ENCODE measurements around the gene PRELP.

Gene PRELP

DNA sequence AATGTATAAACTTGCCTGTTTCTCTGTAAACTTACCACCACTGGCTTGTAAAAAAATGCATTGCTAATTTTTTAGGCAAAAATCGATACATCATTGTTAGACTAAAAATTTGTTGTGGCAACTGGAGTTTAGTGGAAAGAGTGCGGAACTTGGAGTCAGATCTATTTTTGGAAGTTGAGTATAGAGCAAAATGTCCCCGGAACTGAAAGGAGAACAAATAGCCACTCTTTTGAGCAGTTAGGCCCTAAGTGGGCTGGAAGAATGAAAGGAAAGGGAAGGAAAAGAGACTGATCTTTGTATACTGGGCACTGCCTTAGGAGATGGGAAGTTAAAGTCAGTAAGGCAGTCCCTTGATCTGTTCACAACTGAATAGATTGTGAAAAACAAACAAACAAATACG is 48.5 kb downstream of the PRELP start:
- Histone ChIP-seq H3K4me3 (ENCODE audit: low read length) (no peak overlapping the region), H3K9me3 (replicated peaks; ENCODE audit: insufficient read depth, low read length) (no peaks in the 10 kb centered on the region), H2AFZ (ENCODE audit: low read length) (no peak overlapping the region), H4K20me1 (ENCODE audit: insufficient read depth, low read length) (no peaks in the 10 kb centered on the region), H3K27ac (ENCODE audit: low read length) (no peak overlapping the region), H3K9ac (ENCODE audit: low read length) (no peak overlapping the region), H3F3A (ENCODE audit: insufficient read depth, low read length) (no peaks in the 10 kb centered on the region), H3K4me1 (ENCODE audit: low read length) (no peaks in the 10 kb centered on the region), H3K79me2 (ENCODE audit: low read length) (no peaks in the 10 kb centered on the region), H3K27me3 (replicated peaks; ENCODE audit: insufficient read depth, low read length) (no peaks in the 10 kb centered on the region), H3K9me2 (replicated peaks; ENCODE audit: insufficient read depth, low read length) (no peaks in the 10 kb centered on the region), H3K36me3 (replicated peaks; ENCODE audit: insufficient read depth, low read length) (no peaks in the 10 kb centered on the region), H3K4me2 (ENCODE audit: low read depth, low read length) (no peak overlapping the region)
- TF ChIP-seq, protein P1, sequence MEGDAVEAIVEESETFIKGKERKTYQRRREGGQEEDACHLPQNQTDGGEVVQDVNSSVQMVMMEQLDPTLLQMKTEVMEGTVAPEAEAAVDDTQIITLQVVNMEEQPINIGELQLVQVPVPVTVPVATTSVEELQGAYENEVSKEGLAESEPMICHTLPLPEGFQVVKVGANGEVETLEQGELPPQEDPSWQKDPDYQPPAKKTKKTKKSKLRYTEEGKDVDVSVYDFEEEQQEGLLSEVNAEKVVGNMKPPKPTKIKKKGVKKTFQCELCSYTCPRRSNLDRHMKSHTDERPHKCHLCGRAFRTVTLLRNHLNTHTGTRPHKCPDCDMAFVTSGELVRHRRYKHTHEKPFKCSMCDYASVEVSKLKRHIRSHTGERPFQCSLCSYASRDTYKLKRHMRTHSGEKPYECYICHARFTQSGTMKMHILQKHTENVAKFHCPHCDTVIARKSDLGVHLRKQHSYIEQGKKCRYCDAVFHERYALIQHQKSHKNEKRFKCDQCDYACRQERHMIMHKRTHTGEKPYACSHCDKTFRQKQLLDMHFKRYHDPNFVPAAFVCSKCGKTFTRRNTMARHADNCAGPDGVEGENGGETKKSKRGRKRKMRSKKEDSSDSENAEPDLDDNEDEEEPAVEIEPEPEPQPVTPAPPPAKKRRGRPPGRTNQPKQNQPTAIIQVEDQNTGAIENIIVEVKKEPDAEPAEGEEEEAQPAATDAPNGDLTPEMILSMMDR (IDR thresholded peaks at IDR 0.05; ENCODE audit: low read length): no peak
- TF ChIP-seq EZH2phosphoT487 (IDR thresholded peaks at IDR 0.05; ENCODE audit: low read length) (no peak), EZH2 (optimal IDR thresholded peaks at IDR 0.05; ENCODE audit: low read depth, low read length) (no peak)
- DNase-seq: no peak

DNA sequence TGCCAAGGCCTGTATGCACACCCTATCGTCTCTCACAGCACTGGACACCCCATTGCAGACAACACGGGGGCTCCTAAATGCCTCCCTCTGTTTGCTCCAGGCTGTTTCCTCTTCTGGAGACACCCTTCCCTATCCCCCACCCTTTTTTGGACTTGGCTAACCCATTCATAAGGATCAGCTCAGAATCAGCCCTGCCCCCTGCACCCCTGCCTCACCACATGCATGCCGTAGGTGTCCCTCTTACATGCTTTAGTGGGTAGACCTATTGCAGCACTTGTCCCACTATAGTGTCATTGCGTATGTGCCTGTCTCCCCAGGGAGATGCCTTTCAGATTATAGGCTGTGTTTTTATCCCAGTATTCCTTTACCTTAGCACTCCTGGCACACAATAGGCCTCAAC is 49.2 kb downstream of the PRELP start:
- H3K9me2 ChIP-seq (replicated peaks; ENCODE audit: insufficient read depth, low read length): no peaks in the 10 kb centered on the region

DNA sequence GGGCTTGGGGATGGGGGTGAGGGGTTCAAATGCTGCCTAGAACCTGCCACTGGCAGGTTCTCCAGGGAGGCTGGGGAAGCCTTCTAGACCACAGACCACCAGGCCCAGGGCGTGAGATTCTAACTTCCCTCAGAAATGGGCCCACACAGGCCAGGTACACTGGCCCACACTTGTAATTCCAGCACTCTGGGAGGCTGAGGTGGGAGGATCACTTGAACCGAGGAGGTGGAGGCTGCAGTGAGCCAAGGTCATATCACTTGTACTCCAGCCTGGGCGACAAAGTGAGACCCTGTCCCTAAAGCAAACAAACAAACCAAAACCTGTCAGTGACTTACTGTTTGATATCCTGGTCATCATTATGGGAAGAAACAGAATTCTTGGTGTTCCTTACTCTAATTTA is 50.1 kb downstream of the PRELP start:
- TF ChIP-seq EZH2phosphoT487 (IDR thresholded peaks at IDR 0.05; ENCODE audit: low read length): no peak
- TF ChIP-seq, protein P1 (IDR thresholded peaks at IDR 0.05; ENCODE audit: low read length): no peak
- no peaks in the 10 kb centered on the region for H3K9me3 ChIP-seq (replicated peaks; ENCODE audit: insufficient read depth, low read length)
- no peak overlapping the region for H2AFZ ChIP-seq (ENCODE audit: low read length)
- no peaks in the 10 kb centered on the region for H4K20me1 ChIP-seq (ENCODE audit: insufficient read depth, low read length)
- H3K9ac ChIP-seq (ENCODE audit: low read length): no peak overlapping the region
- no peaks in the 10 kb centered on the region for H3K36me3 ChIP-seq (replicated peaks; ENCODE audit: insufficient read depth, low read length)
- H3F3A ChIP-seq (ENCODE audit: insufficient read depth, low read length): no peaks in the 10 kb centered on the region
- H3K27me3 ChIP-seq (replicated peaks; ENCODE audit: insufficient read depth, low read length): no peaks in the 10 kb centered on the region
- H3K4me1 ChIP-seq (ENCODE audit: low read length): no peaks in the 10 kb centered on the region
- H3K4me2 ChIP-seq (ENCODE audit: low read depth, low read length): no peak overlapping the region
- H3K9me2 ChIP-seq (replicated peaks; ENCODE audit: insufficient read depth, low read length): no peaks in the 10 kb centered on the region
- no peak overlapping the region for H3K4me3 ChIP-seq (ENCODE audit: low read length)
- no peaks in the 10 kb centered on the region for H3K79me2 ChIP-seq (ENCODE audit: low read length)
- H3K27ac ChIP-seq (ENCODE audit: low read length): no peak overlapping the region
- DNase-seq: no peak

More for the DNA sequence above, 49.2 kb downstream of the PRELP start:
- TF ChIP-seq, protein P1 (IDR thresholded peaks at IDR 0.05; ENCODE audit: low read length): no peak
- no peak for TF ChIP-seq EZH2 (optimal IDR thresholded peaks at IDR 0.05; ENCODE audit: low read depth, low read length)
- TF ChIP-seq EZH2phosphoT487 (IDR thresholded peaks at IDR 0.05; ENCODE audit: low read length): no peak
- H4K20me1 ChIP-seq (ENCODE audit: insufficient read depth, low read length): no peaks in the 10 kb centered on the region
- H3K27me3 ChIP-seq (replicated peaks; ENCODE audit: insufficient read depth, low read length): no peaks in the 10 kb centered on the region
- H3K4me2 ChIP-seq (ENCODE audit: low read depth, low read length): no peak overlapping the region
- H3K27ac ChIP-seq (ENCODE audit: low read length): no peak overlapping the region
- no peaks in the 10 kb centered on the region for H3K79me2 ChIP-seq (ENCODE audit: low read length)
- no peaks in the 10 kb centered on the region for H3K36me3 ChIP-seq (replicated peaks; ENCODE audit: insufficient read depth, low read length)
- no peaks in the 10 kb centered on the region for H3K9me3 ChIP-seq (replicated peaks; ENCODE audit: insufficient read depth, low read length)
- H3K9ac ChIP-seq (ENCODE audit: low read length): no peak overlapping the region
- no peaks in the 10 kb centered on the region for H3K4me1 ChIP-seq (ENCODE audit: low read length)
- H3F3A ChIP-seq (ENCODE audit: insufficient read depth, low read length): no peaks in the 10 kb centered on the region
- no peak overlapping the region for H2AFZ ChIP-seq (ENCODE audit: low read length)
- no peak for DNase-seq
- no peak overlapping the region for H3K4me3 ChIP-seq (ENCODE audit: low read length)
